ENCODE measurements around the gene TYW1.
"Not testable (repeated sequence)": the region's sequence is repeated elsewhere in the genome, so short reads cannot be mapped to it uniquely, and the experiment has no call there.

DNA sequence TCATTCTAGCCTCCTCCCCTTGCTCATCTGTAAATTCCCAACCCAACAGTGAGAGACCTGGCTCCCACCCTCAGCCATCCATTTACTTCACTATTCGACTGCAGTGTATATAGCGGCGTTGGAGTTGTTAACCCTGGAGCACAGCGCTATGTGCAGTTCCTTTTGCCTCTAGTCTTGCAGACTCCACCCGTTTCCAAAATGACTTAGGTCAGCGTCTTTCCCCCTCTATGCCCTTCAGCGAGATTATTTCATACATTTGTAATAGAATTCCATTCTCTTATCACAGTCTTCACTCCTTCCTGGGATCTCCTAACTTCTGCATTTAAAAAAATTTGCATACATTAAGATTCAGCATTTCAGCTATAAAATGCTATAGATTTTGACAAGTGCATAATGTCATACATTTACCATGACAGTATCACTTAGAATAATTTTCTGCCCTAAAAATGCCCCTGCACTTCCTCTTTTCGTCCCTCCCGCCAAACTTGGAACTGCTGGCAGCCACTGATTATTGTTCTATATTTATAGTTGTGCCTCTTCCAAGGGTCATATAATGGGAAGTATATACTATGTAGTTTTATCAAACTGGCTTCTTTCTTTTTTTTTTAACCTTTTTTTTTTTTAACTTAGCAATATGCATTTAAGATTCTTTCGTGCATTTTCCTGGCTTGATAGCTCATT, 215.2 kb downstream of the TYW1 start:
- TF ChIP-seq, protein P1, sequence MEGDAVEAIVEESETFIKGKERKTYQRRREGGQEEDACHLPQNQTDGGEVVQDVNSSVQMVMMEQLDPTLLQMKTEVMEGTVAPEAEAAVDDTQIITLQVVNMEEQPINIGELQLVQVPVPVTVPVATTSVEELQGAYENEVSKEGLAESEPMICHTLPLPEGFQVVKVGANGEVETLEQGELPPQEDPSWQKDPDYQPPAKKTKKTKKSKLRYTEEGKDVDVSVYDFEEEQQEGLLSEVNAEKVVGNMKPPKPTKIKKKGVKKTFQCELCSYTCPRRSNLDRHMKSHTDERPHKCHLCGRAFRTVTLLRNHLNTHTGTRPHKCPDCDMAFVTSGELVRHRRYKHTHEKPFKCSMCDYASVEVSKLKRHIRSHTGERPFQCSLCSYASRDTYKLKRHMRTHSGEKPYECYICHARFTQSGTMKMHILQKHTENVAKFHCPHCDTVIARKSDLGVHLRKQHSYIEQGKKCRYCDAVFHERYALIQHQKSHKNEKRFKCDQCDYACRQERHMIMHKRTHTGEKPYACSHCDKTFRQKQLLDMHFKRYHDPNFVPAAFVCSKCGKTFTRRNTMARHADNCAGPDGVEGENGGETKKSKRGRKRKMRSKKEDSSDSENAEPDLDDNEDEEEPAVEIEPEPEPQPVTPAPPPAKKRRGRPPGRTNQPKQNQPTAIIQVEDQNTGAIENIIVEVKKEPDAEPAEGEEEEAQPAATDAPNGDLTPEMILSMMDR (IDR thresholded peaks at IDR 0.05; ENCODE audit: poor library complexity), result not testable (repeated sequence)
- not testable (repeated sequence) for TF ChIP-seq EZH2 (IDR thresholded peaks at IDR 0.05; ENCODE audit: borderline replicate concordance)

All from hepatocyte (in vitro differentiated cells).